ENCODE results near the gene FSD2. TPM values are rescaled to one million over a fixed set of nuclear protein-coding genes. Genes with fewer than 3 reads are reported as not detected.

Gene FSD2
- polyA plus RNA-seq, 4 donors: 0.18 to 0.45 TPM; not detected in 2

- Histone ChIP-seq H3K27me3 (ENCODE audit: control insufficient read depth in 3 of 3, insufficient read depth in 3 of 3, low read length in 3 of 3) (no peaks in the 10 kb centered on the region), H3K4me1 (ENCODE audit: control insufficient read depth in 3 of 3, insufficient read depth in 2 of 3, low read depth in 1 of 3, low read length in 2 of 3) (peaks cover 0 to 4% (median 3%) of the 10 kb centered on the region in 3 donors), H3K27ac (ENCODE audit: low read depth in 1 of 3, low read length in 2 of 3) (no peak overlapping the region), H3K36me3 (ENCODE audit: control insufficient read depth in 3 of 3, insufficient read depth in 2 of 3, low read depth in 1 of 3, low read length in 3 of 3) (no peaks in the 10 kb centered on the region), H3K4me3 (ENCODE audit: low read depth in 1 of 3, low read length in 3 of 3) (no peak overlapping the region), H3K9me3 (ENCODE audit: control insufficient read depth in 2 of 2, insufficient read depth in 1 of 2, low read depth in 1 of 2, low read length in 1 of 2) (no peaks in the 10 kb centered on the region)
- DNase-seq (peak in 1 of 2 donors; percentile 8), FAIRE-seq (no peak)
- 81 to 88% (median 86%) methylated on average over 11 of the region's 11 CpGs for WGBS, 3 donors
Measured at GRCh38 chr15:82807920-82808633, 2.2 kb upstream of the FSD2 start.

- no peak for DNase-seq
- FAIRE-seq: no peak
- 43 to 59% (median 45%) methylated on average over 1 of the region's 1 CpG for WGBS, 3 donors
Measured at GRCh38 chr15:82804575-82804949, 1.3 kb downstream of the FSD2 start.

GRCh38 chr15:82803793-82804574 is 1.9 kb downstream of the FSD2 start:
- WGBS, 3 donors: 85 to 92% (median 91%) methylated on average over 2 of the region's 2 CpGs
- H3K27me3 ChIP-seq (ENCODE audit: control insufficient read depth in 3 of 3, insufficient read depth in 3 of 3, low read length in 3 of 3): peaks cover 0 to 3% (median 0%) of the 10 kb centered on the region in 3 donors
- DNase-seq (no peak), FAIRE-seq (no peak)
- H3K9me3 ChIP-seq (ENCODE audit: control insufficient read depth in 2 of 2, insufficient read depth in 1 of 2, low read depth in 1 of 2, low read length in 1 of 2): no peaks in the 10 kb centered on the region
- H3K4me3 ChIP-seq (ENCODE audit: low read depth in 1 of 3, low read length in 3 of 3): no peak overlapping the region
- peaks cover 0 to 2% (median 0%) of the 10 kb centered on the region in 3 donors for H3K4me1 ChIP-seq (ENCODE audit: control insufficient read depth in 3 of 3, insufficient read depth in 2 of 3, low read depth in 1 of 3, low read length in 2 of 3)
- H3K36me3 ChIP-seq (ENCODE audit: control insufficient read depth in 3 of 3, insufficient read depth in 2 of 3, low read depth in 1 of 3, low read length in 3 of 3): no peaks in the 10 kb centered on the region
- H3K27ac ChIP-seq (ENCODE audit: low read depth in 1 of 3, low read length in 2 of 3): no peak overlapping the region

More at GRCh38 chr15:82804575-82804949, 1.3 kb downstream of the FSD2 start:
- Histone ChIP-seq H3K4me1 (ENCODE audit: control insufficient read depth in 3 of 3, insufficient read depth in 2 of 3, low read depth in 1 of 3, low read length in 2 of 3) (peaks cover 0 to 4% (median 0%) of the 10 kb centered on the region in 3 donors), H3K36me3 (ENCODE audit: control insufficient read depth in 3 of 3, insufficient read depth in 2 of 3, low read depth in 1 of 3, low read length in 3 of 3) (no peaks in the 10 kb centered on the region), H3K27me3 (ENCODE audit: control insufficient read depth in 3 of 3, insufficient read depth in 3 of 3, low read length in 3 of 3) (peaks cover 0 to 3% (median 0%) of the 10 kb centered on the region in 3 donors), H3K27ac (ENCODE audit: low read depth in 1 of 3, low read length in 2 of 3) (no peak overlapping the region), H3K9me3 (ENCODE audit: control insufficient read depth in 2 of 2, insufficient read depth in 1 of 2, low read depth in 1 of 2, low read length in 1 of 2) (no peaks in the 10 kb centered on the region), H3K4me3 (ENCODE audit: low read depth in 1 of 3, low read length in 3 of 3) (no peak overlapping the region)

GRCh38 chr15:82802497-82802896 is 3.4 kb downstream of the FSD2 start:
- no peak overlapping the region for H3K27ac ChIP-seq (ENCODE audit: low read depth in 1 of 3, low read length in 2 of 3)
- no peaks in the 10 kb centered on the region for H3K9me3 ChIP-seq (ENCODE audit: control insufficient read depth in 2 of 2, insufficient read depth in 1 of 2, low read depth in 1 of 2, low read length in 1 of 2)
- FAIRE-seq (no peak), DNase-seq (no peak)
- H3K27me3 ChIP-seq (ENCODE audit: control insufficient read depth in 3 of 3, insufficient read depth in 3 of 3, low read length in 3 of 3): peaks cover 0 to 6% (median 0%) of the 10 kb centered on the region in 3 donors
- H3K36me3 ChIP-seq (ENCODE audit: control insufficient read depth in 3 of 3, insufficient read depth in 2 of 3, low read depth in 1 of 3, low read length in 3 of 3): no peaks in the 10 kb centered on the region
- H3K4me1 ChIP-seq (ENCODE audit: control insufficient read depth in 3 of 3, insufficient read depth in 2 of 3, low read depth in 1 of 3, low read length in 2 of 3): no peaks in the 10 kb centered on the region
- WGBS, 3 donors: 53 to 74% (median 60%) methylated on average over 1 of the region's 1 CpG
- no peak overlapping the region for H3K4me3 ChIP-seq (ENCODE audit: low read depth in 1 of 3, low read length in 3 of 3)

GRCh38 chr15:82799183-82799841 is 6.6 kb downstream of the FSD2 start:
- Histone ChIP-seq H3K9me3 (ENCODE audit: control insufficient read depth in 2 of 2, insufficient read depth in 1 of 2, low read depth in 1 of 2, low read length in 1 of 2) (no peaks in the 10 kb centered on the region), H3K4me3 (ENCODE audit: low read depth in 1 of 3, low read length in 3 of 3) (no peak overlapping the region), H3K27ac (ENCODE audit: low read depth in 1 of 3, low read length in 2 of 3) (no peak overlapping the region), H3K4me1 (ENCODE audit: control insufficient read depth in 3 of 3, insufficient read depth in 2 of 3, low read depth in 1 of 3, low read length in 2 of 3) (no peaks in the 10 kb centered on the region), H3K27me3 (ENCODE audit: control insufficient read depth in 3 of 3, insufficient read depth in 3 of 3, low read length in 3 of 3) (peaks cover 0 to 6% (median 0%) of the 10 kb centered on the region in 3 donors), H3K36me3 (ENCODE audit: control insufficient read depth in 3 of 3, insufficient read depth in 2 of 3, low read depth in 1 of 3, low read length in 3 of 3) (no peaks in the 10 kb centered on the region)
- DNase-seq (no peak), FAIRE-seq (no peak)
- 78 to 83% (median 80%) methylated on average over 7 of the region's 7 CpGs for WGBS, 3 donors

DNA sequence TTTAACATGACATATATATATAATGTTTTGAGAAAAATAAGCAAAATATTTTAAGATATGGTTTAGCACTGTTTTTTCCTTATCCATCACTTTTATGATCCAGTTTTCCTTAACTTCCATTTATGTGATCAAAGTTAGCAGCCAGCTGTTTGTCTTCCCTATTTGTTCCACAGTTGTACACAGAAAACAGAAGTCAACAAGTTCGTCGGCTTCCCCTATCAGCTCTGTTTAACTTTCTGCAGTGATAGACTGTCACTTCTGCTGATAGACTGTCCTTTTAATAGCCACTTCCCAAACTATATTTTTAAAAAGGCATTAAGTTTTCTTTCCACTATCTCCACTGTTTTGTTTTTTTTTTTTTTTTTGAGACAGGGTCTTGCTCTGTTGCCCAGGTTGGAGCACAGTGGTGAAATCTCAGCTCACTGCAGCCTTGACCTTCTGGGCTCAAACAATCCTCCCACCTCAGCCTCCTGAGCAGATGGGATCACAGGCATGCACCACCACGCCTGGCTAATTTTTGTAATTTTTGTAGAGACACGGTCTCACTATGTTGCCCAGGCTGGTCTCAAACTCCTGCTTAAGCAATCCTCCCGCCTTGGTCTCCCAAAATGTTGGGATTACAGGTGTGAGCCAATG is 7.2 kb downstream of the FSD2 start:
- WGBS, 3 donors: 74 to 83% (median 75%) methylated on average over 5 of the region's 5 CpGs
- peaks cover 0 to 6% (median 0%) of the 10 kb centered on the region in 3 donors for H3K27me3 ChIP-seq (ENCODE audit: control insufficient read depth in 3 of 3, insufficient read depth in 3 of 3, low read length in 3 of 3)
- no peak overlapping the region for H3K27ac ChIP-seq (ENCODE audit: low read depth in 1 of 3, low read length in 2 of 3)
- DNase-seq (no peak), FAIRE-seq (no peak)
- H3K4me1 ChIP-seq (ENCODE audit: control insufficient read depth in 3 of 3, insufficient read depth in 2 of 3, low read depth in 1 of 3, low read length in 2 of 3): no peaks in the 10 kb centered on the region
- no peak overlapping the region for H3K4me3 ChIP-seq (ENCODE audit: low read depth in 1 of 3, low read length in 3 of 3)
- H3K36me3 ChIP-seq (ENCODE audit: control insufficient read depth in 3 of 3, insufficient read depth in 2 of 3, low read depth in 1 of 3, low read length in 3 of 3): no peaks in the 10 kb centered on the region
- H3K9me3 ChIP-seq (ENCODE audit: control insufficient read depth in 2 of 2, insufficient read depth in 1 of 2, low read depth in 1 of 2, low read length in 1 of 2): no peaks in the 10 kb centered on the region

DNA sequence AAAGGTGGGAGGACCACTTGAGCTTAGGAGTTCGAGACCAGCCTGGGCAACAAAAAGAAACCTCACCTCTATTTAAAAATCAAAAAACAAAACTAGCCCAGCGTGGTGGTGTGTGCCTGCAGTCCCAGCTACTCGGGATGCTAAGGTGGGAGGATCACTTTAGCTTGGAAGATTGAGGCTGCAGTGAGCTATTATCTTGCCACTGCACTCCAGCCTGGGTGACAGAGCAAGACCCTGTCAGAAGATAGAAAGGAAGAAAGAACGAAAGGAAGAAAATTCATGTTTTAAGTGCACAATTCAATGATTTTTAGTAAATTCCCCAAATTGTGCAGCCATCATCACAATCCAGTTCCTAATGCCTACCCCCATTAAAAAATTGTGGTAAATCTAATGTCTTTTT is 7.8 kb downstream of the FSD2 start:
- no peak overlapping the region for H3K27ac ChIP-seq (ENCODE audit: low read depth in 1 of 3, low read length in 2 of 3)
- DNase-seq (no peak), FAIRE-seq (no peak)
- WGBS, 3 donors: 69 to 79% (median 76%) methylated on average over 4 of the region's 4 CpGs
- peaks cover 0 to 6% (median 0%) of the 10 kb centered on the region in 3 donors for H3K27me3 ChIP-seq (ENCODE audit: control insufficient read depth in 3 of 3, insufficient read depth in 3 of 3, low read length in 3 of 3)
- no peaks in the 10 kb centered on the region for H3K4me1 ChIP-seq (ENCODE audit: control insufficient read depth in 3 of 3, insufficient read depth in 2 of 3, low read depth in 1 of 3, low read length in 2 of 3)
- no peaks in the 10 kb centered on the region for H3K9me3 ChIP-seq (ENCODE audit: control insufficient read depth in 2 of 2, insufficient read depth in 1 of 2, low read depth in 1 of 2, low read length in 1 of 2)
- H3K4me3 ChIP-seq (ENCODE audit: low read depth in 1 of 3, low read length in 3 of 3): no peak overlapping the region
- no peaks in the 10 kb centered on the region for H3K36me3 ChIP-seq (ENCODE audit: control insufficient read depth in 3 of 3, insufficient read depth in 2 of 3, low read depth in 1 of 3, low read length in 3 of 3)

GRCh38 chr15:82793737-82794136 is 12.1 kb downstream of the FSD2 start:
- no peaks in the 10 kb centered on the region for H3K36me3 ChIP-seq (ENCODE audit: control insufficient read depth in 3 of 3, insufficient read depth in 2 of 3, low read depth in 1 of 3, low read length in 3 of 3)
- no peak overlapping the region for H3K4me3 ChIP-seq (ENCODE audit: low read depth in 1 of 3, low read length in 3 of 3)
- H3K27me3 ChIP-seq (ENCODE audit: control insufficient read depth in 3 of 3, insufficient read depth in 3 of 3, low read length in 3 of 3): peaks cover 0 to 3% (median 0%) of the 10 kb centered on the region in 3 donors
- FAIRE-seq: no peak
- H3K27ac ChIP-seq (ENCODE audit: low read depth in 1 of 3, low read length in 2 of 3): no peak overlapping the region
- no peak for DNase-seq
- no peaks in the 10 kb centered on the region for H3K4me1 ChIP-seq (ENCODE audit: control insufficient read depth in 3 of 3, insufficient read depth in 2 of 3, low read depth in 1 of 3, low read length in 2 of 3)
- no peaks in the 10 kb centered on the region for H3K9me3 ChIP-seq (ENCODE audit: control insufficient read depth in 2 of 2, insufficient read depth in 1 of 2, low read depth in 1 of 2, low read length in 1 of 2)

All from small intestine (tissue), 7 donors.